NT2/D1 (cell line): ENCODE results near the gene CSAD.

ENCODE experiments used
- DNase-seq: peaks from one replicate; pipeline ENCODE4 v3.0.0-alpha.2; 2011; ENCODE audit warnings: low read depth, low spot score
- H3K27me3 ChIP-seq: 2 replicates; pipeline ENCODE4 v1.6.0; 2011; ENCODE audit warnings: mild to moderate bottlenecking; ENCODE audit not compliant: insufficient read length, insufficient read depth
- H3K36me3 ChIP-seq: 2 replicates; pipeline ENCODE4 v1.6.1; 2011; ENCODE audit warnings: mild to moderate bottlenecking, low read length, mixed read lengths; ENCODE audit not compliant: insufficient read depth, insufficient read length
- H3K4me1 ChIP-seq: 2 replicates; pipeline ENCODE4 v1.5.1; 2011; ENCODE audit not compliant: insufficient read depth, insufficient read length
- H3K4me3 ChIP-seq: 2 replicates; pipeline ENCODE4 v1.5.1; 2011; ENCODE audit warnings: low read depth; ENCODE audit not compliant: insufficient read length
- H3K9ac ChIP-seq: 2 replicates; pipeline ENCODE4 v1.6.0; 2011; ENCODE audit warnings: low read depth; ENCODE audit not compliant: insufficient read length
- H3K9me3 ChIP-seq: 2 replicates; pipeline ENCODE4 v1.5.1; 2011; ENCODE audit warnings: mild to moderate bottlenecking, low read length; ENCODE audit not compliant: insufficient read depth
- SUZ12 ChIP-seq: IDR thresholded peaks from 2 replicates; pipeline ENCODE4 v1.6.1; 2011; ENCODE audit not compliant: insufficient read length, insufficient read depth; ENCODE audit errors: extremely low read depth
- YY1 ChIP-seq: IDR thresholded peaks from 2 replicates; pipeline ENCODE4 v1.6.1; 2011; ENCODE audit not compliant: insufficient read length, insufficient read depth
- ZNF274 ChIP-seq: IDR thresholded peaks from 2 replicates; pipeline ENCODE4 v1.6.1; 2011; ENCODE audit warnings: mild to moderate bottlenecking, low read depth, low read length

CSAD gene

DNA sequence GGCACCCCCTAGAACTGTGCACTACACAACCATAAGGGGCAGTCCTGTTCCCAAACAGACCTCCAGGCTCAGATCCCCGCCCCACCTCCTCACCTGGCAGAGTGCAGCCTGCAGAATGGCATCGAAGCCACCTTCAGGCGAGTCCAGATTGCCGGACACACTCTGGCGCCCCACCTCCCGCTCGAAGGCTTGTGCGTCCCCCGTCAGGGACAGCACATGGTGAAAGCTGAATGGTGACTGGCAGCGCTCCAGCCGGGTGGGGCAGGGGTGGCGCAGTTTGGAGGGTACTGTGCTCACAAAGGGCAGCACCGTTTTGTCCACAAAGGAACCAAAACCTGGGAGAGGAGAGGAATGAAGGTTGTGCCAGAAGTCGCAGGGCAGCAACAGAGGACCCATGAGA, 15.8 kb upstream of the CSAD start:
- Histone ChIP-seq H3K36me3 (peaks cover 8% of the 10 kb centered on the region), H3K9me3 (no peaks in the 10 kb centered on the region), H3K27me3 (peaks cover 63% of the 10 kb centered on the region), H3K4me3 (no peak overlapping the region), H3K4me1 (no peaks in the 10 kb centered on the region), H3K9ac (no peak overlapping the region)
- no peak for DNase-seq
- TF ChIP-seq ZNF274 (no peak), YY1 (no peak), SUZ12 (no peak)

GRCh38 chr12:53195516-53196420, 15.0 kb upstream of the CSAD start:
- H3K27me3 ChIP-seq: peaks cover 63% of the 10 kb centered on the region
- no peaks in the 10 kb centered on the region for H3K9me3 ChIP-seq
- H3K4me3 ChIP-seq: no peak overlapping the region
- no peaks in the 10 kb centered on the region for H3K4me1 ChIP-seq
- no peak for DNase-seq
- peaks cover 14% of the 10 kb centered on the region for H3K36me3 ChIP-seq
- no peak overlapping the region for H3K9ac ChIP-seq
- TF ChIP-seq SUZ12 (no peak), YY1 (no peak), ZNF274 (no peak)

DNA sequence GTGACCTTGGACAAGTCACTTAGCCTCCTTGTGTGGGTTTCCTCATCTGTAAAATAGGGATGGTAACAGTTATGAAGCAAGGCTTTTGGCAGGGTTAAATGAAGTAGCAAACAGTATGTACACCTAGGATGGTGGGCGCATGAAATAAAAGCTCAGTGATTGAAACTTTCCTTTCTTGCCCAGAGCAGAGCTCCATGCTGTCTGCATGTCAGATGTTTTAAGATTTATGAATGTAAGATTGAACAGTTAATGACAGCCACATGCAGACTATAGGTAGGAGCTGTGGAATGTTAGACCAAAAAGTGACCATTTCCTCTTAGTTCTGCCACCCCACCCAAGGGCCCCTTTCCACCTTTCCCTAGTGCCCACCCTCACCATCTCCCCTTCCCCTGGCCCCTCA, 14.2 kb upstream of the CSAD start:
- peaks cover 63% of the 10 kb centered on the region for H3K27me3 ChIP-seq
- no peak for TF ChIP-seq ZNF274
- TF ChIP-seq YY1: no peak
- no peak for TF ChIP-seq SUZ12
- DNase-seq: no peak
- H3K4me3 ChIP-seq: no peak overlapping the region
- H3K9me3 ChIP-seq: no peaks in the 10 kb centered on the region
- H3K4me1 ChIP-seq: peaks cover 4% of the 10 kb centered on the region
- peaks cover 14% of the 10 kb centered on the region for H3K36me3 ChIP-seq
- H3K9ac ChIP-seq: no peak overlapping the region

DNA sequence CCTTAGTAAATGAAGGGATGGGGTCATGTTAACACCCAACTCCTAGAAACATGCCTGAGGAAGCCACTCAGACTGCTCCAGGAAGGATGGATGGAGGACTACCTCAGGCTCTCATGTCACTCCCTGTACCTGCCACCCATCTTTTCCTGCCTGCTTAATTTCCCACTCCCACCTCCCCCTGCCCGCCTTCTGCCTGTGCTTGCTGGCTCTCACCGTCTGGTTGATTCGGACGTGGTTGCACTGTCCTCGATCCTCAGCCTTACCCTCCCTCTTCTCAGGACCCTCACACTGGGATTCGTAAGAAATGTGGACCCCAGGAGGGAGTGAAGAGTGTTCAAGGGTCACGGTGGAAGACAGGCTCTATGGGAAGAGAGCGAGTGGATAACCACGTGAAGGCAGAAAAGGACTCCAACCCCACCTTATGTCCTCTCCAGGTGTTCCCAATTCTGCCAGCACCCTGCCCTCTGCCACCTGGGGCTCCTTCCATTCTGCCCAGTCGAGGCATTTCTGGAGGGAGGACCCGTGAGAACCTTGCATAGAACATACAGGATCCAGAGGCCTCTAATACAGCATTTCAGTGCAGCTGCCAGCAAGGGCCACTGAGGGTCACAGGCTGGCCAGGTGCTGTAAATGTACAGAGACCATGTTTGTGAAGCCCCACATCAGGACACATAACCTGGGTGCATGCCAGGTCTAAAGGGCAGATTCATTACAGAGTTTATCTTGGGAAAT, 13.4 kb upstream of the CSAD start:
- no peak for DNase-seq
- Histone ChIP-seq H3K27me3 (peaks cover 63% of the 10 kb centered on the region), H3K4me3 (no peak overlapping the region), H3K4me1 (peaks cover 8% of the 10 kb centered on the region), H3K9me3 (no peaks in the 10 kb centered on the region), H3K36me3 (peaks cover 14% of the 10 kb centered on the region), H3K9ac (no peak overlapping the region)
- TF ChIP-seq ZNF274: no peak
- no peak for TF ChIP-seq YY1
- TF ChIP-seq SUZ12: no peak

GRCh38 chr12:53193040-53193439, 12.3 kb upstream of the CSAD start:
- Histone ChIP-seq H3K27me3 (peaks cover 53% of the 10 kb centered on the region), H3K9me3 (no peaks in the 10 kb centered on the region), H3K36me3 (peaks cover 21% of the 10 kb centered on the region), H3K4me3 (no peak overlapping the region), H3K4me1 (peaks cover 11% of the 10 kb centered on the region), H3K9ac (no peak overlapping the region)
- no peak for DNase-seq
- TF ChIP-seq SUZ12: no peak
- TF ChIP-seq ZNF274: no peak
- no peak for TF ChIP-seq YY1

- peaks cover 11% of the 10 kb centered on the region for H3K4me1 ChIP-seq
- no peak overlapping the region for H3K4me3 ChIP-seq
- H3K9ac ChIP-seq: no peak overlapping the region
- H3K36me3 ChIP-seq: peaks cover 25% of the 10 kb centered on the region
- no peak for DNase-seq
- peaks cover 48% of the 10 kb centered on the region for H3K27me3 ChIP-seq
- H3K9me3 ChIP-seq: no peaks in the 10 kb centered on the region
- TF ChIP-seq YY1 (no peak), ZNF274 (no peak), SUZ12 (no peak)
Measured at GRCh38 chr12:53192531-53193021, 11.9 kb upstream of the CSAD start.

GRCh38 chr12:53191885-53192530, 11.3 kb upstream of the CSAD start:
- TF ChIP-seq ZNF274 (no peak), SUZ12 (no peak), YY1 (no peak)
- no peak overlapping the region for H3K4me3 ChIP-seq
- peaks cover 2% of the 10 kb centered on the region; the same call in 1 of the 2 replicates for H3K9me3 ChIP-seq
- no peak overlapping the region for H3K9ac ChIP-seq
- H3K27me3 ChIP-seq: peaks cover 43% of the 10 kb centered on the region
- H3K36me3 ChIP-seq: peaks cover 31% of the 10 kb centered on the region
- no peak for DNase-seq
- peaks cover 11% of the 10 kb centered on the region for H3K4me1 ChIP-seq
